ENCODE measurements around the gene CCDC39.
A peak's percentile ranks its signal among the peaks of the same experiment; 100 is the strongest.
"Not testable (repeated sequence)": the region's sequence is repeated elsewhere in the genome, so short reads cannot be mapped to it uniquely, and the experiment has no call there.

Gene CCDC39

GRCh38 chr3:180611006-180611405 lies 68.3 kb downstream of the CCDC39 start:
- DNase-seq (ENCODE audit: extremely low read depth, low read depth), result no peak
- no peak for TF ChIP-seq CTCF (IDR thresholded peaks at IDR 0.05; ENCODE audit: low read depth, low read length)

GRCh38 chr3:180601688-180602666 lies 77.3 kb downstream of the CCDC39 start, which contains the start of gene TTC14:
TTC14 (plus strand) TSS chr3:180602163; CDS start chr3:180602262, 99 bp downstream.
- peak; percentile 84 for DNase-seq (ENCODE audit: extremely low read depth, low read depth)
- no peak; the same call in 1 of the 2 replicates for TF ChIP-seq CTCF (IDR thresholded peaks at IDR 0.05; ENCODE audit: low read depth, low read length)

- TF ChIP-seq CTCF (IDR thresholded peaks at IDR 0.05; ENCODE audit: low read depth, low read length), result no peak
These were observed 78.8 kb downstream of the CCDC39 start for GRCh38 chr3:180600473-180600872.

GRCh38 chr3:180595559-180595935 lies 83.7 kb downstream of the CCDC39 start:
- TF ChIP-seq CTCF (IDR thresholded peaks at IDR 0.05; ENCODE audit: low read depth, low read length), result no peak
- no peak for DNase-seq (ENCODE audit: extremely low read depth, low read depth)

More at GRCh38 chr3:180600473-180600872, 78.8 kb downstream of the CCDC39 start:
- DNase-seq (ENCODE audit: extremely low read depth, low read depth), result no peak

GRCh38 chr3:180594631-180595558 lies 84.4 kb downstream of the CCDC39 start:
- TF ChIP-seq CTCF (IDR thresholded peaks at IDR 0.05; ENCODE audit: low read depth, low read length), result peak; percentile 43

GRCh38 chr3:180593631-180594030 lies 85.7 kb downstream of the CCDC39 start:
- DNase-seq (ENCODE audit: extremely low read depth, low read depth), result not testable (repeated sequence)

More at GRCh38 chr3:180594631-180595558, 84.4 kb downstream of the CCDC39 start:
- DNase-seq (ENCODE audit: extremely low read depth, low read depth), result no peak

- no peak for DNase-seq (ENCODE audit: extremely low read depth, low read depth)
- no peak for TF ChIP-seq CTCF (IDR thresholded peaks at IDR 0.05; ENCODE audit: low read depth, low read length)
These were observed 88.9 kb downstream of the CCDC39 start for GRCh38 chr3:180590396-180590795.

Measured in AG09319 (cell line).